ENCODE data around the gene APBB2. TPM values are rescaled to one million over a fixed set of nuclear protein-coding genes. Genes with fewer than 3 reads are reported as not detected.

The APBB2 gene
- total and polyA plus RNA-seq, 2 of the 8 experiments (the other 6 are each of a cell fraction or from before 2014, with no cell fraction given), result 58.7 to 59.4 TPM

GRCh38 chr4:41013746-41014145 lies 200.6 kb downstream of the APBB2 start:
- Histone ChIP-seq H3K14ac (ENCODE audit: insufficient read length) (no peak overlapping the region), H4K8ac (ENCODE audit: extremely low read depth, insufficient read depth, low read length) (peak overlapping the region; percentile 14; the same call in 1 of the 2 replicates), H2BK120ac (replicated peaks; ENCODE audit: low read depth, low read length) (no peak overlapping the region), H3K4me1 (replicated peaks in 1 of 4; ENCODE audit: control insufficient read depth in 3 of 4, insufficient read depth in 4 of 4, low read length in 3 of 4) (peaks cover 0 to 5% (median 0%) of the 10 kb centered on the region in 4 experiments; a peak in 2 of 7 replicates), H3K23ac (ENCODE audit: insufficient read length) (no peak overlapping the region), H4K20me1 (replicated peaks in 1 of 2; ENCODE audit: control insufficient read depth in 1 of 2, insufficient read depth in 2 of 2, low read length in 2 of 2) (no peaks in the 10 kb centered on the region), H3K36me3 (ENCODE audit: control insufficient read depth in 2 of 4, insufficient read depth in 4 of 4, low read length in 3 of 4) (no peaks in the 10 kb centered on the region), H3K23me2 (ENCODE audit: low read depth, low read length) (no peaks in the 10 kb centered on the region), H3K18ac (ENCODE audit: extremely low read depth, low read length) (no peak overlapping the region), H3K4ac (replicated peaks; ENCODE audit: insufficient read length, low read depth, low read length) (no peak overlapping the region), H3K27me3 (replicated peaks in 1 of 4; ENCODE audit: control insufficient read depth in 3 of 4, extremely low read depth in 1 of 4, insufficient read depth in 3 of 4, low read length in 3 of 4) (no peaks in the 10 kb centered on the region), H4K91ac (replicated peaks; ENCODE audit: insufficient read length, low read length) (no peak overlapping the region), H2AFZ (ENCODE audit: low read length) (no peak overlapping the region), H3K4me2 (ENCODE audit: insufficient read depth in 1 of 2, low read depth in 2 of 2, low read length in 2 of 2) (no peak overlapping the region), H3K9ac (replicated peaks in 1 of 4; ENCODE audit: extremely low read depth in 1 of 4, low read depth in 3 of 4, low read length in 3 of 4) (no peak overlapping the region), H3K4me3 (ENCODE audit: extremely low read depth in 1 of 4, insufficient read depth in 2 of 4, low read depth in 3 of 4, low read length in 4 of 4) (no peak overlapping the region), H3K56ac (replicated peaks; ENCODE audit: insufficient read length, low read depth, low read length) (no peak overlapping the region), H3K79me1 (ENCODE audit: low read depth, low read length) (no peaks in the 10 kb centered on the region; the same call in 1 of the 2 replicates), H3K79me2 (ENCODE audit: control insufficient read depth in 1 of 2, insufficient read depth in 2 of 2, low read length in 2 of 2) (no peaks in the 10 kb centered on the region), H3K27ac (ENCODE audit: low read depth, low read length) (no peak overlapping the region), H2BK15ac (ENCODE audit: low read length) (no peak overlapping the region), H2AK5ac (ENCODE audit: low read depth, low read length) (no peak overlapping the region), H4K5ac (ENCODE audit: insufficient read length, low read depth, low read length) (no peak overlapping the region), H2BK5ac (ENCODE audit: low read depth, low read length) (no peak overlapping the region), H2BK12ac (ENCODE audit: low read depth, low read length) (no peak overlapping the region), H2BK20ac (ENCODE audit: low read length) (no peak overlapping the region), H3K9me3 (ENCODE audit: insufficient read depth in 2 of 2, low read depth in 1 of 2, low read length in 1 of 2) (no peaks in the 10 kb centered on the region)
- ChIA-PET POLR2A (ENCODE audit: partially characterized antibody) (no interaction called here), CTCF (ENCODE audit: partially characterized antibody) (interaction anchor here (1.0 to 2.2 kb wide), 11 partner anchors 10 to 198 kb away, joined by 3 to 10 read pairs (median 6); no protein-coding TSS in a partner anchor)
- 64% methylated on average over 6 of the region's 6 CpGs; no CpG with 5 or more reads in 1 of the 2 experiments for WGBS, 2 experiments (ENCODE audit: extremely low coverage in 1 of 2, insufficient coverage in 1 of 2, insufficient read length in 1 of 2, insufficient replicate concordance in 2 of 2, low coverage in 1 of 2, low lambda C conversion rate in 2 of 2, missing lambda C conversion rate in 1 of 2)
- no peak for DNase-seq (ENCODE audit: low read depth in 1 of 2, low spot score in 2 of 2)
- FAIRE-seq, result no peak
- no peak for TF ChIP-seq SP2 (IDR thresholded peaks at IDR 0.05; ENCODE audit: low read length)
- TF ChIP-seq EGR1 (IDR thresholded peaks at IDR 0.05; ENCODE audit: borderline replicate concordance, low read depth, low read length), result no peak
- TF ChIP-seq RAD21 (IDR thresholded peaks at IDR 0.05 in 1 of 2, conservative IDR thresholded peaks at IDR 0.05 in 1 of 2; ENCODE audit: low read depth in 2 of 2, low read length in 2 of 2), result peak; percentile 40 to 48; a peak in 3 of 4 replicates
- no peak for TF ChIP-seq SP4 (IDR thresholded peaks at IDR 0.05; ENCODE audit: low read length)

All from H1 (cell line).